GM21825 (cell line): Measurements from ENCODE around the gene MAP3K5.

Experiments used
- ATAC-seq: cut with Tn5 transposase; IDR thresholded peaks from one replicate; pipeline ENCODE4 v1.9.1; 2021; ENCODE audit warnings: mild to moderate bottlenecking, moderate library complexity; ENCODE audit not compliant: unreplicated experiment

MAP3K5 gene

GRCh38 chr6:136750696-136751521, 41.4 kb downstream of the MAP3K5 start:
- no peak for ATAC-seq

- no peak for ATAC-seq
Measured at GRCh38 chr6:136749359-136749997, 42.8 kb downstream of the MAP3K5 start.

GRCh38 chr6:136747507-136747906, 44.8 kb downstream of the MAP3K5 start:
- no peak for ATAC-seq

- no peak for ATAC-seq
Measured at GRCh38 chr6:136745300-136745699, 47.0 kb downstream of the MAP3K5 start.

- no peak for ATAC-seq
Measured at GRCh38 chr6:136744889-136745288, 47.4 kb downstream of the MAP3K5 start.

GRCh38 chr6:136742125-136742524, 50.2 kb downstream of the MAP3K5 start:
- no peak for ATAC-seq

- ATAC-seq: no peak
Measured at GRCh38 chr6:136740050-136740974, 52.0 kb downstream of the MAP3K5 start.

- ATAC-seq: no peak
Measured at GRCh38 chr6:136739501-136739900, 52.8 kb downstream of the MAP3K5 start.

- ATAC-seq: no peak
Measured at GRCh38 chr6:136739071-136739470, 53.2 kb downstream of the MAP3K5 start.

GRCh38 chr6:136738692-136739057, 53.6 kb downstream of the MAP3K5 start:
- no peak for ATAC-seq

- no peak for ATAC-seq
Measured at GRCh38 chr6:136737871-136738691, 54.2 kb downstream of the MAP3K5 start.

GRCh38 chr6:136737374-136737844, 54.9 kb downstream of the MAP3K5 start:
- ATAC-seq: no peak

GRCh38 chr6:136736281-136736960, 55.9 kb downstream of the MAP3K5 start:
- no peak for ATAC-seq

- ATAC-seq: no peak
Measured at GRCh38 chr6:136734977-136735376, 57.3 kb downstream of the MAP3K5 start.

- ATAC-seq: no peak
Measured at GRCh38 chr6:136732889-136733288, 59.4 kb downstream of the MAP3K5 start.

- ATAC-seq: no peak
Measured at GRCh38 chr6:136729832-136730231, 62.4 kb downstream of the MAP3K5 start.

GRCh38 chr6:136728976-136729515, 63.2 kb downstream of the MAP3K5 start:
- no peak for ATAC-seq

GRCh38 chr6:136728033-136728939, 64.0 kb downstream of the MAP3K5 start:
- no peak for ATAC-seq
